Epithelial cell of esophagus (primary cell): ENCODE results near the gene TCERG1L.

Source experiments
- DNase-seq: peaks from one replicate; pipeline ENCODE4 v3.0.0; 2010; ENCODE audit warnings: low read depth
- H3K4me3 ChIP-seq: 2 replicates; pipeline ENCODE4 v1.5.1; 2011; ENCODE audit warnings: mild to moderate bottlenecking, low read length, control low read depth
- TF ChIP-seq, protein P1 (sequence below): IDR thresholded peaks from 2 replicates; pipeline ENCODE4 v1.5.1; 2011; ENCODE audit warnings: low read depth, mild to moderate bottlenecking, low read length, control low read depth, inconsistent platforms; ENCODE audit not compliant: insufficient read depth; ENCODE audit errors: missing control alignments

TCERG1L gene

DNA sequence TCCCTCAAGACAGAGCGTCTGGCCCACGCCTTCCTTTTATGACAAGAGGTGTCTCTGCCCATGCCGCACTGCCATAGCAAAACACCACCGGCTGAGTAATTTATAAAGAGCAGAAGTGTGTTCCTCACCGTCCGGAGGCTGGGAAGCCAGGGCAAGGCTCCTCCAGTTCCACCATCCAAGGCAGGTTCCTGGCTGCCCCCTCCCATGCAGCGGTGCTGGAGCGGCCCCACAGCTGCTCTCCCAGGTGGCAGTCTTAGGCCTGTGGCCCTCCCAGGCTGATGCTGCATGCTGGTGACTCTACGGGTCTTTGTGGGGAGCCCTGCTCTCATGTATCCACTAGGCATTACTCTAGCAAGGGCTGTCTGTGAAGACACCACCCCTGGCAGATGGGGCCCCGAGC lies 113.1 kb downstream of the TCERG1L start:
- H3K4me3 ChIP-seq = no peak overlapping the region
- TF ChIP-seq, protein P1, sequence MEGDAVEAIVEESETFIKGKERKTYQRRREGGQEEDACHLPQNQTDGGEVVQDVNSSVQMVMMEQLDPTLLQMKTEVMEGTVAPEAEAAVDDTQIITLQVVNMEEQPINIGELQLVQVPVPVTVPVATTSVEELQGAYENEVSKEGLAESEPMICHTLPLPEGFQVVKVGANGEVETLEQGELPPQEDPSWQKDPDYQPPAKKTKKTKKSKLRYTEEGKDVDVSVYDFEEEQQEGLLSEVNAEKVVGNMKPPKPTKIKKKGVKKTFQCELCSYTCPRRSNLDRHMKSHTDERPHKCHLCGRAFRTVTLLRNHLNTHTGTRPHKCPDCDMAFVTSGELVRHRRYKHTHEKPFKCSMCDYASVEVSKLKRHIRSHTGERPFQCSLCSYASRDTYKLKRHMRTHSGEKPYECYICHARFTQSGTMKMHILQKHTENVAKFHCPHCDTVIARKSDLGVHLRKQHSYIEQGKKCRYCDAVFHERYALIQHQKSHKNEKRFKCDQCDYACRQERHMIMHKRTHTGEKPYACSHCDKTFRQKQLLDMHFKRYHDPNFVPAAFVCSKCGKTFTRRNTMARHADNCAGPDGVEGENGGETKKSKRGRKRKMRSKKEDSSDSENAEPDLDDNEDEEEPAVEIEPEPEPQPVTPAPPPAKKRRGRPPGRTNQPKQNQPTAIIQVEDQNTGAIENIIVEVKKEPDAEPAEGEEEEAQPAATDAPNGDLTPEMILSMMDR = no peak
- no peak for DNase-seq

DNA sequence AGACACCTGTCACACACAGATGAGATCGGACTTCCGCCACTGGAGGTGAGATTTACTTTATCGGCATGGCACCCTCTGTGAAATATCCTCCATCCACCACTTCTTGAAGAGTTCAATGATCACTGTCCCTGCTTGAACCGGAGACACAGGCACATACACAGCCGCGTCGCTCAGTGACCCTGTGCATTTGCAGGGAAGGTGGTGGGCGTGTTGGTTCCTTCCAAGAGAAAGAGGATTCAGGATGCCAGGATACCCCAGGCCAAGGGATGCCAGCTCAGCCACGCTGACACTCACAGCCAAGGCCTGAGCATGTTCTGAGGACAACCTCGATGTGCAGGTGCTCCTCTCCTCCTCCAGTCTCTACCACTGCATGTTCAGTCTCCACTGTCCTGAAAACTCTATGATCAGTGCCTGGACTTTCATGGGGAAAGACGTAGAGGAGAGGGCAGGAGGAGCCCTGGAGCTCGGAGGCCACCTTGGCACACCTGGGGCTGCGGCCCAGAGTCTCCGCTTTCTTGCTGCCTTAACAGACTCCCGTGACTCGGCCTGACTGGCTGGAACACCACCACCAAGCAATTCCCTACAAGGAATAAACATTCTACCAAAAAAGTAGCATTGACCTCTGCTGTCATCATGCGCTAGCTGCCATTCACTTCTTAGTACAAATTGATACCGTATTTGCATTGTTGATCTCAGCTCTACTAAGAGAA lies 115.2 kb downstream of the TCERG1L start:
- no peak overlapping the region for H3K4me3 ChIP-seq
- TF ChIP-seq, protein P1 = no peak
- DNase-seq = no peak

DNA sequence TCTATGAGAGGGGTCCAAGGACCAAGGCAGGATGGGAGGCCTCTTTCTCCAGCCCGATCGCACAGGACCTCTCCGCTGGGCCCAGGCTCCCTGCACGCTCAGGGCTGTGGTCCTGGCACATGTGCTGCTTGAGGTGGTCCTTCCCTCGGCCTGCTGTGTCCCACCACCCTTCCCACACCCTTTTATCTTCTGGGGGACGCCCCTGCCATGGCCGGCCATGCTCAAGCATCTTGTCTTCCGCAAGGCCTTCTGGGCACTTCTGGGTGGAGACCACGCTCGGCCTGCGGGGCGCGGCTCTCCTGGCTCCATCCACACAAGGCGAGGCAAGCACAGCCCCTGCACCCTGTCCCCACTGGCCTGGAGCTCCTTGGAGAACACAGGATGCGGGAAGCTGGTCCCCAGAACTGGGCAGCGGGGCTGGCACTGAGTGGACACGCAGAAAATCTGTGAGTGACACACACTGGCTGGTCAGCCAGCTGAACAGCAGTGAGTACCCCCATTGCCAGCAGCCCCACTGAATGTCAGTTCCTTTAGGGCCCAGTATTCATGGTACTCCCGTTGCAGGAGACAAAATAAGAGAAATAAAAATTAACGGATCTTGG lies 115.9 kb downstream of the TCERG1L start:
- H3K4me3 ChIP-seq = no peak overlapping the region
- no peak for DNase-seq
- TF ChIP-seq, protein P1 = no peak

DNA sequence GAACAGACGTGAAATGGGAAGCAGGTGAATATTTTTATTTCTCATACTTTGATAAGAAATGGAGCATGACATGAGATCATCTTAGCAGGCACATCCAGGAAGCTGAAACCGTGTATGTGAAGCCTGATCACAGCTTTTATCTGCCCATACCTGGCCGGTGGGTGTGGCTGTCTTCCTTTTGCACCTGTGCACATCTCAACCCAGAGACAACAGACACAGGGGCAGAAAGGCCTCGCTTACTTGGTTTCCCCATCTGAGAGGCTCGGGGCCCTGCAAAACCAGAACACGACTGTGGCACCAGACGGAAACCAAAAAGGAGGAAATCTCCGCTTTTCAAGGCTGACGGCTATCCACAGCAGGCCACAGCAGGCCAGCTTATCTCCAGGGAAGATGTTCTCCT lies 116.4 kb downstream of the TCERG1L start:
- DNase-seq = no peak
- no peak overlapping the region for H3K4me3 ChIP-seq
- TF ChIP-seq, protein P1 = no peak

DNA sequence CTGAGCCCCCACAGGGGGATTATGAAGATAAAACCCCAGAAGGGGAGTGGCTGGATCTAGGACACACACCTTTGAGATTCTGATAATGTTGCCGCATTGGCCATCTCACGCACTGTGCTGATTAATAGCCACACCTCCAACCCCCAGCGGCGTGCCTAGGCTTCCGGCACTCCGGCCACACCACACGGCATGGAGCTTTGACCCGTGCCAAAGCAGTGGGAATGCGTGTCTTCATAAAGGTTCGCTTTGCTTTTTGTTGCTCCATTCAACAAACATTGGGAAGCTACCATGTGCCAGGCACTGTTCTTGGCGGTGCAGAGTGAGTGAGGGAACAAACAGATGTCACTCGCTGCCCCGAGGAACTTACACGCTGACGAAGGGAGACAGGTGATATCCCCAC lies 117.6 kb downstream of the TCERG1L start:
- no peak overlapping the region for H3K4me3 ChIP-seq
- TF ChIP-seq, protein P1 = no peak
- DNase-seq = no peak

DNA sequence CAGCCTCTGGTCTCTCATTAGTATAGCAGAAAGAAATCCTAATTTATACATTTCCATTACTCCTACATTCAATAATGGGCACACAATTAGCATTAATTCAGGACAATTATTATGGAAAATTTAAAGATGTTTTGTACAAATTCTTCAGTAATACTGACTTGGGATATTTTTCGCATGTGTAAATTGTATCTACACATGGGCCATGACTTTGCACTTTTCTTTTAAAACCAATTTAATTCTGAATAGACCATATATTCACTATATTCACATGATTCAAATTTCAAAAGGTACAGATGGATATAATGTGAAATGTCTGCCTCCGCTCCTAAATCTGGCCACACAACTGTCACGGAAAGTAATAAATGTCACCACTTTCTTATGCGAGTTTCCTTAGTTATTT lies 123.0 kb downstream of the TCERG1L start:
- no peak for DNase-seq
- H3K4me3 ChIP-seq = no peak overlapping the region
- TF ChIP-seq, protein P1 = no peak

DNA sequence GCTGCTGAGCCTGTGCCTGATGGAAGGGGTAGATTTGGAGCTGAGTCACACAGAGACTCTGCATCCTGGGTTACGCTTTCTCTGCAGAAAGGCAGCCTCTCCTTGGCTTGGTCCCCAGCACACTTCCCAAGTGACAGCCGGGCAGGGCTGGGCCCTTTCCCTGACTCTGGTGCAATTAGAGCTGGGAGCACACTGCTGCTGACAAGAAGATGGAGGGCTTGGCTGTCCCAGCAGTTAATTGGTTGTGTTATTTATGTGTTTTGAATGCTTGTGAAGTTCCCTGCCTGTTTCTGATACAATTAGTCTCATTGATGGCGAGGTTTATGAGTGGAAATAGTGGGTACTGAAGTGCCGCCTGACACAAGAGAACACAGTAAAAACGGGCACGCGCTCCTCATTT lies 123.6 kb downstream of the TCERG1L start:
- DNase-seq = no peak
- H3K4me3 ChIP-seq = no peak overlapping the region
- TF ChIP-seq, protein P1 = no peak
